ENCODE data around the gene FSTL4. TPM values are rescaled to one million over a fixed set of nuclear protein-coding genes. Genes with fewer than 3 reads are reported as not detected.

The FSTL4 gene
- total and polyA plus RNA-seq, 2 of the 4 experiments (the other 2 are of a cell fraction): 0.18 TPM; not detected in 1

DNA sequence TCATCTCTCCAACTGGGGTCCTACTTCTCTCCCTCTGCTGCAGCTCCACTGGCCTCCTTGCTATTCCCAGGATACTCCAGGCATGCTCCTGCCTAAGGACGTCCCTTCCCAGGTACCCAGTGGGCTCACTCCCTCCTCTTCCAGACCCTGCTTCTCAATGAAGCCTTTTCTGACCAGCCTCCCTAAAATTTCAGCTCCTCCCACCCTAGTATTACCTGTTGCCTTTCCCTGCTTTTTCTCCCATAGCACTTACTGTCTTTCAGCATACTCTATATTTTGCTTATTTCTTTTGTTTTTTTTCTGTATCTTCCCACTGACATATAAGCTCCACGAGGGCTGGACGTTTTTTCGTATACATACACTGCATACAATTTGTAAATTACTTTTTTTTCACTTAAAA, 26.1 kb upstream of the FSTL4 start:
- H4K91ac ChIP-seq (ENCODE audit: insufficient read depth, low read depth, low read length): no peak overlapping the region
- H4K20me1 ChIP-seq (ENCODE audit: insufficient read depth, low read length): no peaks in the 10 kb centered on the region
- dilution Hi-C loops (cut with HindIII; ENCODE audit: low sequenced_read_pairs, unreplicated experiment): no loop called here
- no peak overlapping the region for H2AK9ac ChIP-seq (replicated peaks; ENCODE audit: low read depth, low read length, poor library complexity)
- POLR2A ChIA-PET (ENCODE audit: unreplicated experiment): no interaction called here
- intact Hi-C loops (cut with micrococcal nuclease): no loop called here
- H3K14ac ChIP-seq (replicated peaks; ENCODE audit: low read depth, low read length): no peak overlapping the region
- H3K4ac ChIP-seq (ENCODE audit: low read depth, low read length): no peak overlapping the region
- no peak overlapping the region for H2AFZ ChIP-seq (replicated peaks; ENCODE audit: low read length, poor library complexity)
- no peaks in the 10 kb centered on the region for H3K79me1 ChIP-seq (ENCODE audit: low read depth in 1 of 2, low read length in 2 of 2)
- no TSS peak for BruUV-seq (replicated peaks)
- H2BK5ac ChIP-seq (ENCODE audit: low read depth, low read length, poor library complexity, severe bottlenecking): no peak overlapping the region
- H3K36me3 ChIP-seq (ENCODE audit: control insufficient read depth, insufficient read depth, low read length): no peaks in the 10 kb centered on the region
- H3K4me2 ChIP-seq (ENCODE audit: low read depth, low read length): no peak overlapping the region
- H3K18ac ChIP-seq (ENCODE audit: low read depth, low read length): no peak overlapping the region
- H3K9ac ChIP-seq (ENCODE audit: low read depth, low read length): no peak overlapping the region
- CTCF ChIA-PET: no interaction called here
- no peak overlapping the region for H2BK15ac ChIP-seq (ENCODE audit: low read depth, low read length)
- H3K23ac ChIP-seq (ENCODE audit: low read depth, low read length): no peak overlapping the region
- WGBS, 2 experiments (ENCODE audit: extremely low coverage in 2 of 2, insufficient read length in 1 of 2): no CpG with 5 or more reads among the region's 4 CpGs
- H2AK5ac ChIP-seq (ENCODE audit: low read depth, low read length): no peak overlapping the region
- H3K27me3 ChIP-seq (ENCODE audit: control insufficient read depth, insufficient read depth, low read length): no peaks in the 10 kb centered on the region
- H3K4me1 ChIP-seq (ENCODE audit: control insufficient read depth, insufficient read depth, low read length): no peaks in the 10 kb centered on the region
- H3K9me3 ChIP-seq (ENCODE audit: control insufficient read depth, insufficient read depth, low read length): no peaks in the 10 kb centered on the region
- no peak overlapping the region for H3K56ac ChIP-seq (ENCODE audit: extremely low read depth, insufficient read depth, low read length)
- TF ChIP-seq RAD21 (IDR thresholded peaks at IDR 0.05; ENCODE audit: low read length): no peak
- TF ChIP-seq RFX5 (IDR thresholded peaks at IDR 0.05; ENCODE audit: low read depth, low read length): no peak
- no peak for TF ChIP-seq SMC3 (IDR thresholded peaks at IDR 0.05; ENCODE audit: low read depth, low read length)
- no peak for TF ChIP-seq NFE2L2 (IDR thresholded peaks at IDR 0.05; ENCODE audit: low read depth, low read length)
- TF ChIP-seq, protein P1, sequence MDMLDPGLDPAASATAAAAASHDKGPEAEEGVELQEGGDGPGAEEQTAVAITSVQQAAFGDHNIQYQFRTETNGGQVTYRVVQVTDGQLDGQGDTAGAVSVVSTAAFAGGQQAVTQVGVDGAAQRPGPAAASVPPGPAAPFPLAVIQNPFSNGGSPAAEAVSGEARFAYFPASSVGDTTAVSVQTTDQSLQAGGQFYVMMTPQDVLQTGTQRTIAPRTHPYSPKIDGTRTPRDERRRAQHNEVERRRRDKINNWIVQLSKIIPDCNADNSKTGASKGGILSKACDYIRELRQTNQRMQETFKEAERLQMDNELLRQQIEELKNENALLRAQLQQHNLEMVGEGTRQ (IDR thresholded peaks at IDR 0.05; ENCODE audit: low read depth, low read length): no peak
- TF ChIP-seq, protein P2, sequence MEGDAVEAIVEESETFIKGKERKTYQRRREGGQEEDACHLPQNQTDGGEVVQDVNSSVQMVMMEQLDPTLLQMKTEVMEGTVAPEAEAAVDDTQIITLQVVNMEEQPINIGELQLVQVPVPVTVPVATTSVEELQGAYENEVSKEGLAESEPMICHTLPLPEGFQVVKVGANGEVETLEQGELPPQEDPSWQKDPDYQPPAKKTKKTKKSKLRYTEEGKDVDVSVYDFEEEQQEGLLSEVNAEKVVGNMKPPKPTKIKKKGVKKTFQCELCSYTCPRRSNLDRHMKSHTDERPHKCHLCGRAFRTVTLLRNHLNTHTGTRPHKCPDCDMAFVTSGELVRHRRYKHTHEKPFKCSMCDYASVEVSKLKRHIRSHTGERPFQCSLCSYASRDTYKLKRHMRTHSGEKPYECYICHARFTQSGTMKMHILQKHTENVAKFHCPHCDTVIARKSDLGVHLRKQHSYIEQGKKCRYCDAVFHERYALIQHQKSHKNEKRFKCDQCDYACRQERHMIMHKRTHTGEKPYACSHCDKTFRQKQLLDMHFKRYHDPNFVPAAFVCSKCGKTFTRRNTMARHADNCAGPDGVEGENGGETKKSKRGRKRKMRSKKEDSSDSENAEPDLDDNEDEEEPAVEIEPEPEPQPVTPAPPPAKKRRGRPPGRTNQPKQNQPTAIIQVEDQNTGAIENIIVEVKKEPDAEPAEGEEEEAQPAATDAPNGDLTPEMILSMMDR (conservative IDR thresholded peaks at IDR 0.05; ENCODE audit: low read depth, low read length): no peak
- no peak for TF ChIP-seq CEBPB (IDR thresholded peaks at IDR 0.05; ENCODE audit: low read depth, low read length)
- TF ChIP-seq BHLHE40 (IDR thresholded peaks at IDR 0.05; ENCODE audit: low read depth, low read length): no peak
- no peak overlapping the region for H4K8ac ChIP-seq (ENCODE audit: low read depth in 2 of 2, low read length in 2 of 2)
- H3K9me1 ChIP-seq (ENCODE audit: insufficient read depth, low read length): no peaks in the 10 kb centered on the region
- in situ Hi-C loops (cut with MboI; ENCODE audit: low sequenced_read_pairs): no loop called here
- ATAC-seq (ENCODE audit: low read depth) (no peak), DNase-seq (no peak)
- no peak overlapping the region for H4K5ac ChIP-seq (ENCODE audit: low read depth, low read length)
- H3K4me3 ChIP-seq (ENCODE audit: insufficient read depth, low read depth, low read length): no peak overlapping the region
- no peak overlapping the region for H3K27ac ChIP-seq (ENCODE audit: insufficient read depth, low read length)
- no peak overlapping the region for H2BK20ac ChIP-seq (ENCODE audit: low read depth, low read length)
- H2BK120ac ChIP-seq (ENCODE audit: low read depth, low read length): no peak overlapping the region

All from IMR-90 (cell line).